ENCODE results near the gene SMG6.

DNA sequence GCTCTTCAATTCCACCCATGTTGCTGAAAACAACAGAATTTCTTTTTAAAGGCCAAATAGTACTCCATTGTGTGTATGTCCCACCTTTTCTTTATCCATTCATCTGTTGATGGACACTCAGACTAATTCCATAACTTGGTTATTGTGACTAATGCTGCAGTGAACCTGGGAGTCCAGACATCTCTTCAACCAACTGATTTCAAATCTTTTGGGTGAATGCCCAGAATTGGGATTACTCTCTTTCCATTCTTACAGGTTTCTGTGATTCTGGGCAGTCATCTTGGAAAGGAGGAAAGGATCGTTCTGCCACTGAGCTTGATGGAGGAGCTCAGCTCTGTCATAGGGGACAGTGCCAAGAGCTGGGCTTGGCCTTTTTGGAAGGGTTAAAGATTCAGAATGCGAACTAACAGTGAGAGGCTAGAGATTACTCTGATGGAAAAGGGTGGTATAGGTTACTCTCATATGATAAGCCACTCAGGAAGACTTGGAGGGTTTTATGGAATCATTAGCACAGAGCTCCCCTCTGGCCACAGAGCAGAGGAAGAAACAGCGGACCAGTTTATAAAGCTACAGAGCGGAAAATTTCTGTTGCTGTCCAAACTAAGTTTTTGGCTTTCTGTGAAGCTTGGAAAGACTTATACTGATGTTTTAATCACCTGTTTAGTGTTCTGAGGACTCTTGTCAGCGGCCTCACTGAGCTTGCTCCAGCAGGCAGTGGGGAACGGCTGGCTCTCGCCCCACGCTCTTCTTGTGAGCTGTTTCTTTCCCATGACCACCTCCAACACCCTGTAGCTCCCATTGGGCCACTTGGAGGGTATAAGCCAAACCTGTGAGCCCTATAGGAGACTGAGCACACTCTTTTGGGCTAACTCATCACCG is 200.4 kb downstream of the SMG6 start:
- TF ChIP-seq POLR2A (IDR thresholded peaks at IDR 0.05; ENCODE audit: low read length) (no peak), GATA1 (IDR thresholded peaks at IDR 0.05; ENCODE audit: low read depth, low read length) (no peak)

Data from erythroblast (primary cell).